Peyer's patch (tissue), 4 donors: ENCODE measurements around the gene SCUBE3. TPM values are rescaled to one million over a fixed set of nuclear protein-coding genes. Genes with fewer than 3 reads are reported as not detected.
A peak's percentile ranks its signal among the peaks of the same experiment; 100 is the strongest.

ENCODE experiments used
- DNase-seq, 3 donors: peaks; one replicate each; pipeline ENCODE4 v3.0.0-alpha.2; 2017 to 2019
- H3K27ac ChIP-seq, 4 donors: fragments of 200-600 bp; sonication (generic); one replicate each; pipeline ENCODE4 v1.5.1; 2016 to 2019
- H3K27me3 ChIP-seq, 2 donors: fragments of 200-600 bp; sonication (generic); one replicate each; pipeline ENCODE4 v1.5.1; 2019
- H3K36me3 ChIP-seq, 3 donors: fragments of 200-600 bp; sonication (generic); one replicate each; pipeline ENCODE4 v1.5.1; 2016 to 2019
- H3K4me1 ChIP-seq, 4 donors: fragments of 200-600 bp; sonication (generic); one replicate each; pipeline ENCODE4 v1.5.1; 2016 to 2019
- H3K4me3 ChIP-seq, 4 donors: fragments of 200-600 bp; sonication (generic); 1 replicate in 3 of 4; 2 replicates in 1 of 4; pipeline ENCODE4 v1.5.1; 2016 to 2019; ENCODE audit warnings: mild to moderate bottlenecking in 1 of 4
- H3K9me3 ChIP-seq, 4 donors: fragments of 200-600 bp; sonication (generic); one replicate each; pipeline ENCODE4 v1.5.1; 2016 to 2019; ENCODE audit warnings: mild to moderate bottlenecking in 1 of 4
- CTCF ChIP-seq, 6 experiments: fragments of 450-650 bp in 4 of 6; fragments of 200-600 bp in 2 of 6; sonication (generic) in 1 of 6; IDR thresholded peaks; one replicate each; pipeline ENCODE4 v1.5.1; 2017 to 2019; ENCODE audit warnings: antibody characterized with exemption in 6 of 6, mild to moderate bottlenecking in 3 of 6, moderate library complexity in 1 of 6
- POLR2A ChIP-seq, 2 donors: fragments of 450-650 bp; IDR thresholded peaks; one replicate each; pipeline ENCODE4 v1.5.1; 2017; ENCODE audit warnings: antibody characterized with exemption in 2 of 2, mild to moderate bottlenecking in 2 of 2, moderate library complexity in 2 of 2
- total RNA-seq, 4 donors: library from RNA; depleted of rRNA; stranded (reverse); fragments of >200 nt; gene quantifications; one replicate each; pipeline ENCODE4 v1.1.0, GENCODE V29; 2016

The SCUBE3 gene
- total RNA-seq, 4 donors from 2014 or later: not detected

- TF ChIP-seq CTCF (IDR thresholded peaks at IDR 0.05) (peak; percentile 67 to 95 (median 89)), POLR2A (IDR thresholded peaks at IDR 0.05) (peak in 1 of 2 donors; percentile 21)
- no peaks in the 10 kb centered on the region for H3K27me3 ChIP-seq
- no peaks in the 10 kb centered on the region for H3K9me3 ChIP-seq
- peak within 1 kb of the TSS; percentile 74 to 96 (median 89) for H3K27ac ChIP-seq
- peaks cover 4 to 27% (median 15%) of the 10 kb centered on the region in 4 donors for H3K4me1 ChIP-seq
- H3K4me3 ChIP-seq: peak within 1 kb of the TSS; percentile 58 to 75 (median 59)
- H3K36me3 ChIP-seq: peaks cover 0 to 22% (median 0%) of the 10 kb centered on the region in 3 donors
- DNase-seq: peak; percentile 87 to 95 (median 88)
Observed at GRCh38 chr6:35297601-35298481, 84.1 kb downstream of the SCUBE3 start, which contains the start of gene DEF6. Gene DEF6, plus strand, starts transcription at chr6:35297818. Its CDS starts 39 bp downstream, at chr6:35297857.

GRCh38 chr6:35298625-35299140, 84.9 kb downstream of the SCUBE3 start:
- Histone ChIP-seq H3K27ac (peak overlapping the region; percentile 74 to 96 (median 89)), H3K4me1 (peaks cover 4 to 34% (median 18%) of the 10 kb centered on the region in 4 donors), H3K9me3 (no peaks in the 10 kb centered on the region), H3K4me3 (peak overlapping the region; percentile 58 to 75 (median 59)), H3K36me3 (peaks cover 0 to 14% (median 0%) of the 10 kb centered on the region in 3 donors), H3K27me3 (no peaks in the 10 kb centered on the region)
- TF ChIP-seq CTCF (IDR thresholded peaks at IDR 0.05) (no peak), POLR2A (IDR thresholded peaks at IDR 0.05) (no peak)
- DNase-seq: peak in 1 of 3 donors; percentile 48

- Histone ChIP-seq H3K4me3 (peak overlapping the region; percentile 58 to 75 (median 59)), H3K4me1 (peaks cover 4 to 38% (median 25%) of the 10 kb centered on the region in 4 donors), H3K27ac (peak overlapping the region; percentile 74 to 96 (median 89)), H3K9me3 (no peaks in the 10 kb centered on the region), H3K36me3 (peaks cover 0 to 10% (median 0%) of the 10 kb centered on the region in 3 donors), H3K27me3 (no peaks in the 10 kb centered on the region)
- TF ChIP-seq CTCF (IDR thresholded peaks at IDR 0.05) (no peak), POLR2A (IDR thresholded peaks at IDR 0.05) (no peak)
- DNase-seq: peak in 2 of 3 donors; percentile 88 to 91
Observed at GRCh38 chr6:35299674-35300073, 85.9 kb downstream of the SCUBE3 start.

GRCh38 chr6:35300848-35301247, 87.1 kb downstream of the SCUBE3 start:
- no peak for TF ChIP-seq CTCF (IDR thresholded peaks at IDR 0.05)
- TF ChIP-seq POLR2A (IDR thresholded peaks at IDR 0.05): no peak
- Histone ChIP-seq H3K36me3 (no peaks in the 10 kb centered on the region), H3K4me3 (no peak overlapping the region), H3K27me3 (no peaks in the 10 kb centered on the region), H3K9me3 (no peaks in the 10 kb centered on the region), H3K4me1 (peaks cover 4 to 38% (median 25%) of the 10 kb centered on the region in 4 donors), H3K27ac (peak overlapping the region; percentile 37 to 96 (median 89))
- peak in 2 of 3 donors; percentile 59 to 62 for DNase-seq

Other genes with a start within 250 kb of the SCUBE3 start
- not detected for gene TCP11, start 72.6 kb upstream of the SCUBE3 start, total RNA-seq
- gene ZNF76, start 45.8 kb downstream of the SCUBE3 start, total RNA-seq: 100 to 1,000 TPM in 1 of 4 donors, 10 to 100 TPM in 3; 26.3 to 182 (median 54.8) TPM
- gene DEF6, start 83.9 kb downstream of the SCUBE3 start, total RNA-seq: 10 to 100 TPM; 11.0 to 85.8 (median 21.5) TPM
- 10 to 100 TPM; 24.8 to 67.9 (median 45.4) TPM for gene PPARD, start 128.6 kb downstream of the SCUBE3 start, total RNA-seq
- 1 to 10 TPM; 1.8 to 7.4 (median 4.2) TPM for gene FANCE, start 238.4 kb downstream of the SCUBE3 start, total RNA-seq